Tibial artery (tissue), 4 donors: ENCODE results near the gene SEC22C.

Experiments used
- DNase-seq, 2 donors: peaks; one replicate each; pipeline ENCODE4 v3.0.0-alpha.2; 2019
- H3K27ac ChIP-seq, 2 donors: fragments of 200-600 bp; sonication (generic) in 1 of 2; 1 replicate in 1 of 2; 2 replicates in 1 of 2; pipeline ENCODE4 v1.5.1; 2018 to 2019; ENCODE audit warnings: mild to moderate bottlenecking in 1 of 2
- H3K27me3 ChIP-seq, 2 donors: fragments of 200-600 bp; sonication (generic) in 1 of 2; one replicate each; pipeline versions ENCODE4 v1.5.1 to v1.6.0; 2016 to 2019
- H3K36me3 ChIP-seq, 3 donors: fragments of 200-600 bp; sonication (generic) in 2 of 3; one replicate each; pipeline ENCODE4 v1.5.1; 2016 to 2019; ENCODE audit warnings: mild to moderate bottlenecking in 2 of 3
- H3K4me1 ChIP-seq, 4 donors: fragments of 200-600 bp; sonication (generic) in 2 of 4; 1 replicate in 3 of 4; 2 replicates in 1 of 4; pipeline ENCODE4 v1.5.1; 2016 to 2019
- H3K4me3 ChIP-seq, 2 donors: fragments of 200-600 bp; sonication (generic) in 1 of 2; 1 replicate in 1 of 2; 2 replicates in 1 of 2; pipeline ENCODE4 v1.5.1; 2018 to 2019; ENCODE audit warnings: mild to moderate bottlenecking in 2 of 2
- H3K9me3 ChIP-seq, 3 donors: fragments of 200-600 bp; sonication (generic) in 1 of 3; one replicate each; pipeline ENCODE4 v1.5.1; 2016 to 2019
- CTCF ChIP-seq, 2 experiments: fragments of 200-600 bp in 1 of 2; fragments of 450-650 bp in 1 of 2; IDR thresholded peaks; one replicate each; pipeline ENCODE4 v1.5.1; 2017 to 2019; ENCODE audit warnings: antibody characterized with exemption in 2 of 2, mild to moderate bottlenecking in 1 of 2, moderate library complexity in 1 of 2
- intact Hi-C: fragments of 100-400 bp; cut with DNase I; formaldehyde crosslinking; loops from one replicate; pipeline ENCODE4 v1.15.0; 2023; ENCODE audit warnings: low total_unique reads

The SEC22C gene

GRCh38 chr3:42519568-42519962, 62.2 kb downstream of the SEC22C start:
- DNase-seq, result no peak
- Histone ChIP-seq H3K9me3 (no peaks in the 10 kb centered on the region), H3K36me3 (peaks cover 0 to 39% (median 0%) of the 10 kb centered on the region in 3 donors), H3K27ac (no peak overlapping the region), H3K4me1 (peaks cover 4 to 31% (median 29%) of the 10 kb centered on the region in 4 donors), H3K4me3 (no peak overlapping the region), H3K27me3 (no peaks in the 10 kb centered on the region)
- intact Hi-C loops, result no loop called here
- TF ChIP-seq CTCF (IDR thresholded peaks at IDR 0.05), result no peak

- intact Hi-C loops, result no loop called here
- Histone ChIP-seq H3K27me3 (no peaks in the 10 kb centered on the region), H3K4me3 (no peak overlapping the region), H3K27ac (no peak overlapping the region), H3K9me3 (no peaks in the 10 kb centered on the region), H3K36me3 (peaks cover 0 to 35% (median 0%) of the 10 kb centered on the region in 3 donors), H3K4me1 (peaks cover 4 to 37% (median 32%) of the 10 kb centered on the region in 4 donors)
- DNase-seq, result no peak
- no peak for TF ChIP-seq CTCF (IDR thresholded peaks at IDR 0.05)
Measured at GRCh38 chr3:42518800-42519567, 62.8 kb downstream of the SEC22C start.

GRCh38 chr3:42517117-42517516, 64.7 kb downstream of the SEC22C start:
- Histone ChIP-seq H3K9me3 (no peaks in the 10 kb centered on the region), H3K27me3 (no peaks in the 10 kb centered on the region), H3K27ac (peak overlapping the region; percentile 83 to 92), H3K36me3 (peaks cover 0 to 25% (median 0%) of the 10 kb centered on the region in 3 donors), H3K4me1 (peaks cover 4 to 54% (median 48%) of the 10 kb centered on the region in 4 donors), H3K4me3 (no peak overlapping the region)
- no peak for TF ChIP-seq CTCF (IDR thresholded peaks at IDR 0.05)
- intact Hi-C loops, result no loop called here
- no peak for DNase-seq

- Histone ChIP-seq H3K9me3 (no peaks in the 10 kb centered on the region), H3K4me1 (peaks cover 4 to 61% (median 51%) of the 10 kb centered on the region in 4 donors), H3K36me3 (peaks cover 0 to 21% (median 0%) of the 10 kb centered on the region in 3 donors), H3K27ac (peak overlapping the region; percentile 83 to 92), H3K4me3 (no peak overlapping the region), H3K27me3 (no peaks in the 10 kb centered on the region)
- DNase-seq, result no peak
- intact Hi-C loops, result no loop called here
- no peak for TF ChIP-seq CTCF (IDR thresholded peaks at IDR 0.05)
Measured at GRCh38 chr3:42516443-42516842, 65.3 kb downstream of the SEC22C start.

GRCh38 chr3:42515976-42516375, 65.8 kb downstream of the SEC22C start:
- Histone ChIP-seq H3K9me3 (no peaks in the 10 kb centered on the region), H3K36me3 (peaks cover 0 to 16% (median 0%) of the 10 kb centered on the region in 3 donors), H3K4me3 (no peak overlapping the region), H3K27ac (peak overlapping the region; percentile 83 to 92), H3K27me3 (no peaks in the 10 kb centered on the region), H3K4me1 (peaks cover 4 to 66% (median 54%) of the 10 kb centered on the region in 4 donors)
- TF ChIP-seq CTCF (IDR thresholded peaks at IDR 0.05), result no peak
- DNase-seq, result no peak
- intact Hi-C loops, result no loop called here
